ENCODE data around the gene FRMPD1. TPM values are rescaled to one million over a fixed set of nuclear protein-coding genes. Genes with fewer than 3 reads are reported as not detected.

Gene FRMPD1
- total and polyA plus RNA-seq, 2 experiments from 2014 or later = not detected

DNA sequence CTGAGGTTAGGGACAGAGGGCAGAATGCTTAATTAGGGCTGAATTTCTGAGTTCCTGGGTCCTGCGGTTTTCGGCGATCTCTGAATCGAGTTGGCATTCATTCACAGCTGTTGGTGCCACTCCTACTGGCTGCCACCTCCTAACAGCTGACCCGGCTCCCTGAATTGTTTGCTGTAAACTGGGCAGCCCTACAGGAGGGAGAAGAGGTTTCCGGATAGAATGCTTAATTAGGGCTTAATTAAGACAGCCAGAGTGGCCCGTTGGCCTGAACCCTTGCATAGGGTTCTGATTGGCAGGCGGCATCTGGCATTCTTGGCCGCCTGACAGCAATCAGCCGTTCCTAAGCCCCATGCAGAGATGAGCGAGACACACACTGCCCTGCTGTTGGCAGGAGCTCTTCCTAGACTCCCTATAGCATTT lies 25.7 kb downstream of the FRMPD1 start:
- DNase-seq = no peak
- in situ Hi-C loops (cut with MboI) = no loop called here
- Histone ChIP-seq H3K27me3 (replicated peaks; ENCODE audit: insufficient read depth) (peaks cover 46% of the 10 kb centered on the region), H3K27ac (no peak overlapping the region), H3K36me3 (ENCODE audit: low read depth) (no peaks in the 10 kb centered on the region), H3K4me3 (no peak overlapping the region), H4K20me1 (ENCODE audit: insufficient read depth) (no peaks in the 10 kb centered on the region), H2AFZ (no peak overlapping the region), H3K79me2 (ENCODE audit: insufficient read depth) (no peaks in the 10 kb centered on the region), H3K4me2 (ENCODE audit: unreplicated experiment) (no peak overlapping the region), H3F3A (ENCODE audit: insufficient read depth) (no peaks in the 10 kb centered on the region), H3K9me2 (ENCODE audit: insufficient read depth) (no peaks in the 10 kb centered on the region), H3K9me3 (ENCODE audit: low read depth) (no peaks in the 10 kb centered on the region), H3K9ac (no peak overlapping the region), H3K4me1 (ENCODE audit: insufficient read depth) (no peaks in the 10 kb centered on the region)
- WGBS, 2 experiments (ENCODE audit: low coverage in 1 of 2, low lambda C conversion rate in 2 of 2, missing lambda C conversion rate in 2 of 2) = 1 to 5% methylated on average over 11 of the region's 11 CpGs
- no peak for TF ChIP-seq EZH2 (IDR thresholded peaks at IDR 0.05; ENCODE audit: insufficient read depth, poor library complexity, severe bottlenecking)
- TF ChIP-seq EZH2phosphoT487 (IDR thresholded peaks at IDR 0.05; ENCODE audit: insufficient read depth, low read depth) = no peak

DNA sequence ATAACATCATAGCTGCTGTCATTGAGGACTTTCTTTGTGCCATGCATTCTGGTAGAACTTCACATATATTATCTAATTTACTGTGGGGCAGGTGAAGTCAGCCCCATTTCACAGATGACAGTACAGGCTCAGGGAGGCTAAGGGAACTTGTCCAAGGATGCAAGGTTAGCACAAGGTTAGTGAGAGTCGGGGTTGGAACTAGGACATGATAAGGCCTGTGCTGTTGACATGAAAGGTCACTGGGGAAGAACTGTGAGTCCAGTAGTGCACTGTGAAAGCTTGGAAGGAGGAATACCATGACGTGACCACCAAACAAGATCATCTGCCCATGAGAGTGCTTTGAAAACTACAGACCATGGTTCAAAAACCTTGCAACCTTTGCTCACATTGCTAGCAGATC lies 26.7 kb downstream of the FRMPD1 start:
- DNase-seq = no peak
- Histone ChIP-seq H3K4me2 (ENCODE audit: unreplicated experiment) (no peak overlapping the region), H2AFZ (no peak overlapping the region), H3K4me3 (no peak overlapping the region), H3K9me3 (ENCODE audit: low read depth) (no peaks in the 10 kb centered on the region), H3K9me2 (ENCODE audit: insufficient read depth) (no peaks in the 10 kb centered on the region), H3K27ac (no peak overlapping the region), H3K79me2 (ENCODE audit: insufficient read depth) (no peaks in the 10 kb centered on the region), H3K9ac (no peak overlapping the region), H4K20me1 (ENCODE audit: insufficient read depth) (no peaks in the 10 kb centered on the region), H3F3A (ENCODE audit: insufficient read depth) (no peaks in the 10 kb centered on the region), H3K36me3 (ENCODE audit: low read depth) (no peaks in the 10 kb centered on the region), H3K27me3 (replicated peaks; ENCODE audit: insufficient read depth) (peaks cover 48% of the 10 kb centered on the region), H3K4me1 (ENCODE audit: insufficient read depth) (no peaks in the 10 kb centered on the region)
- in situ Hi-C loops (cut with MboI) = no loop called here
- 58 to 65% methylated on average over 2 of the region's 2 CpGs for WGBS, 2 experiments (ENCODE audit: low coverage in 1 of 2, low lambda C conversion rate in 2 of 2, missing lambda C conversion rate in 2 of 2)
- TF ChIP-seq EZH2phosphoT487 (IDR thresholded peaks at IDR 0.05; ENCODE audit: insufficient read depth, low read depth) (no peak), EZH2 (IDR thresholded peaks at IDR 0.05; ENCODE audit: insufficient read depth, poor library complexity, severe bottlenecking) (no peak)

DNA sequence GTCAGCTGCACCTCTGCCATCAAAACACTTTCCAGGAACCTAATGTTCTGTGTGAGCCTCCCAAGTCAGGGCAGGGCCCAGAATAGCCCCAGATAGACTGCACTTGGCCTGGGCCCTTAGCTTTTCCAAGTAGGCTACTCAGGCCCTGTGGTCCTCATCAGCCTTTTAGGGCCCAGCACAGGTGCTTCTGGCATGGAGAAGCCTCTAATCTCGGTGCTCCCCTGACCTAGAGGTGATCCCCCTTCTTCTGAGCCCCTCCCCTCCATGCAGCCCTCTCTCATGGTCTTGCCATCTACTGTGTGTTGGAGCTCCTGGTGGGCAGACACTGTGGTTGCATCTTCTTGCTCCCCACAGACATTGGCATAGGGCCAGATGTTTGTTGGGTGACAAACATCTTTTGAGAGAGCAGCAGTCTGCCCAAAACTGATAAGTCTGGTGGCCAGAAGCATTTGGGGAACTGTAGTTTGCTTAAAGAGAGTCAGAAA lies 28.1 kb downstream of the FRMPD1 start:
- Histone ChIP-seq H4K20me1 (ENCODE audit: insufficient read depth) (no peaks in the 10 kb centered on the region), H2AFZ (no peak overlapping the region), H3K27me3 (replicated peaks; ENCODE audit: insufficient read depth) (peaks cover 58% of the 10 kb centered on the region), H3K9me2 (ENCODE audit: insufficient read depth) (no peaks in the 10 kb centered on the region), H3K4me2 (ENCODE audit: unreplicated experiment) (no peak overlapping the region), H3K27ac (no peak overlapping the region), H3K9ac (no peak overlapping the region), H3F3A (ENCODE audit: insufficient read depth) (no peaks in the 10 kb centered on the region), H3K9me3 (ENCODE audit: low read depth) (no peaks in the 10 kb centered on the region), H3K4me3 (no peak overlapping the region), H3K4me1 (ENCODE audit: insufficient read depth) (no peaks in the 10 kb centered on the region), H3K36me3 (ENCODE audit: low read depth) (no peaks in the 10 kb centered on the region), H3K79me2 (ENCODE audit: insufficient read depth) (no peaks in the 10 kb centered on the region)
- DNase-seq = no peak
- WGBS, 2 experiments (ENCODE audit: low coverage in 1 of 2, low lambda C conversion rate in 2 of 2, missing lambda C conversion rate in 2 of 2) = 35 to 47% methylated on average over 1 of the region's 1 CpG
- in situ Hi-C loops (cut with MboI) = no loop called here
- no peak for TF ChIP-seq EZH2phosphoT487 (IDR thresholded peaks at IDR 0.05; ENCODE audit: insufficient read depth, low read depth)
- no peak for TF ChIP-seq EZH2 (IDR thresholded peaks at IDR 0.05; ENCODE audit: insufficient read depth, poor library complexity, severe bottlenecking)

DNA sequence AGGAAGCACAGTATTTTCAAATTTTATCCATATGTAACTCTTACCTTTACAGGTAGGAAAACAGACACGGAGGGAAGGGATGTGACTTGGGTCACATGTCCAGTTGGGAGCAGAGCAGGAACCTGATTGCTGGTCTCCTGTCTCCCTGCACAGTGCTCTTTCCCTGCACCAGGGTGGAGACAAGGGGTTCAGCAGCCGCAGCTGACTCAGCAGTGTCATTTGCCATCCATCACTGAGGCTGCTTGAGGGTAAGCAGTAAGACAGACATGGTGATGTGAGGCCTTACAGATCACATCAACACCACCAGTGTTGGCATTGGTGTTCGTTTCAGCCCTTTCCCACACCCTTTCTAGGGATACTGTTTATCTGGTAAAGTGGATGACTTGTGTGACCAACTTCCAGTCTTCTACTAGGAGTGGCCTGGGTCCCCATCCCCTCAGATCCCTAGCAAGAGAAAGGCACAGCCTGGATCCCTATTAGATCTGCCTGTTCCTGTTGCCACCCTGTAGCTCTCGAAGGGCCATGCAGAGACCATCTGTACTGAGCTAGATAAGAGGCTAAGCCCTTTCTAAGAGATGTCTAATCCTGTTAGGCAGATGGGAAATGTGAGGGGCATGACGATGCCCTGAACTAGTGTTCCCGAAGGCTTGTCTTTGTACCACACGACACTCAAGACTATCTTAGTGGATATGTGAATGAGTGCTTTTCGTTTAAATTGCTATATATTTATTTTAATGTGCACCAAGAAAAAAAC lies 29.1 kb downstream of the FRMPD1 start:
- DNase-seq = no peak
- Histone ChIP-seq H3K27ac (no peak overlapping the region), H3K4me1 (ENCODE audit: insufficient read depth) (no peaks in the 10 kb centered on the region), H3K4me2 (ENCODE audit: unreplicated experiment) (no peak overlapping the region), H3K36me3 (ENCODE audit: low read depth) (no peaks in the 10 kb centered on the region), H3K79me2 (ENCODE audit: insufficient read depth) (no peaks in the 10 kb centered on the region), H2AFZ (no peak overlapping the region), H3K9me3 (ENCODE audit: low read depth) (no peaks in the 10 kb centered on the region), H3K4me3 (no peak overlapping the region), H3K9ac (no peak overlapping the region), H4K20me1 (ENCODE audit: insufficient read depth) (no peaks in the 10 kb centered on the region), H3F3A (ENCODE audit: insufficient read depth) (no peaks in the 10 kb centered on the region), H3K9me2 (ENCODE audit: insufficient read depth) (no peaks in the 10 kb centered on the region), H3K27me3 (replicated peaks; ENCODE audit: insufficient read depth) (peaks cover 58% of the 10 kb centered on the region)
- WGBS, 2 experiments (ENCODE audit: low coverage in 1 of 2, low lambda C conversion rate in 2 of 2, missing lambda C conversion rate in 2 of 2) = 37 to 39% methylated on average over 8 of the region's 8 CpGs
- TF ChIP-seq EZH2 (IDR thresholded peaks at IDR 0.05; ENCODE audit: insufficient read depth, poor library complexity, severe bottlenecking) (no peak), EZH2phosphoT487 (IDR thresholded peaks at IDR 0.05; ENCODE audit: insufficient read depth, low read depth) (no peak)
- in situ Hi-C loops (cut with MboI) = no loop called here
